GM21528 (cell line): Measurements from ENCODE around the gene SCYGR4.
"Not testable (repeated sequence)": the region's sequence is repeated elsewhere in the genome, so short reads cannot be mapped to it uniquely, and the experiment has no call there.

Source experiments
- ATAC-seq: cut with Tn5 transposase; IDR thresholded peaks from one replicate; pipeline ENCODE4 v1.9.1; 2021; ENCODE audit warnings: mild to moderate bottlenecking, moderate library complexity; ENCODE audit not compliant: unreplicated experiment, low FRiP score

The SCYGR4 gene

GRCh38 chr2:227617316-227618230 is at the start of gene SCYGR4:
Gene SCYGR4, plus strand, starts transcription at chr2:227617498. Its CDS starts 0 bp downstream, at chr2:227617498.
- no peak for ATAC-seq

GRCh38 chr2:227568852-227569169 is 48.5 kb upstream of the SCYGR4 start:
- no peak for ATAC-seq

- ATAC-seq = no peak
Observed at GRCh38 chr2:227570615-227571014, 46.7 kb upstream of the SCYGR4 start.

- no peak for ATAC-seq
Observed at GRCh38 chr2:227576110-227576509, 41.2 kb upstream of the SCYGR4 start.

GRCh38 chr2:227576812-227577211 is 40.5 kb upstream of the SCYGR4 start:
- ATAC-seq = no peak

- no peak for ATAC-seq
Observed at GRCh38 chr2:227577555-227577954, 39.7 kb upstream of the SCYGR4 start.

- no peak for ATAC-seq
Observed at GRCh38 chr2:227578642-227579041, 38.7 kb upstream of the SCYGR4 start.

GRCh38 chr2:227579791-227580190 is 37.5 kb upstream of the SCYGR4 start:
- ATAC-seq = no peak

GRCh38 chr2:227582369-227582768 is 34.9 kb upstream of the SCYGR4 start:
- ATAC-seq = no peak

GRCh38 chr2:227592694-227593387 is 24.5 kb upstream of the SCYGR4 start:
- ATAC-seq = peak; percentile 79

GRCh38 chr2:227595797-227596196 is 21.5 kb upstream of the SCYGR4 start:
- ATAC-seq = no peak

- ATAC-seq = no peak
Observed at GRCh38 chr2:227597036-227597435, 20.3 kb upstream of the SCYGR4 start.

- no peak for ATAC-seq
Observed at GRCh38 chr2:227597998-227598397, 19.3 kb upstream of the SCYGR4 start.

GRCh38 chr2:227598835-227599503 is 18.3 kb upstream of the SCYGR4 start, which contains the start of gene SCYGR2:
Gene SCYGR2, plus strand, starts transcription at chr2:227598893. Its CDS starts 0 bp downstream, at chr2:227598893.
- not testable (repeated sequence) for ATAC-seq

GRCh38 chr2:227602358-227602757 is 14.9 kb upstream of the SCYGR4 start:
- no peak for ATAC-seq

GRCh38 chr2:227606476-227606875 is 10.8 kb upstream of the SCYGR4 start:
- ATAC-seq = no peak

- no peak for ATAC-seq
Observed at GRCh38 chr2:227607941-227608340, 9.4 kb upstream of the SCYGR4 start.

GRCh38 chr2:227608561-227609338 is 8.5 kb upstream of the SCYGR4 start:
- ATAC-seq = no peak

GRCh38 chr2:227610123-227610522 is 7.2 kb upstream of the SCYGR4 start:
- ATAC-seq = no peak

GRCh38 chr2:227612546-227613271 is 4.6 kb upstream of the SCYGR4 start:
- ATAC-seq = no peak
